ENCODE results near the gene LHFPL3. TPM values are rescaled to one million over a fixed set of nuclear protein-coding genes. Genes with fewer than 3 reads are reported as not detected.
A peak's percentile ranks its signal among the peaks of the same experiment; 100 is the strongest.

LHFPL3 gene
- polyA plus RNA-seq, 2 of the 4 experiments (the other 2 are of a cell fraction): not detected

- no peak for DNase-seq (ENCODE audit: low read depth in 1 of 2, low spot score in 1 of 2)
- Histone ChIP-seq H3K4me3 (no peak overlapping the region), H3K4me2 (no peak overlapping the region), H3K27ac (no peak overlapping the region), H3K9me3 (no peaks in the 10 kb centered on the region), H3K4me1 (no peaks in the 10 kb centered on the region)
- no peak for FAIRE-seq
- POLR2A ChIA-PET: no interaction called here
- CTCF ChIA-PET: no interaction called here
- WGBS (ENCODE audit: missing lambda C conversion rate): 5% methylated on average over 4 of the region's 4 CpGs
- no peak for ATAC-seq
- no peak for TF ChIP-seq CHD4 (IDR thresholded peaks at IDR 0.05; ENCODE audit: borderline replicate concordance)
- TF ChIP-seq HOXA7 (CRISPR knock-in tag; IDR thresholded peaks at IDR 0.05): no peak
- no peak for TF ChIP-seq NR3C1 (IDR thresholded peaks at IDR 0.05)
Measured at GRCh38 chr7:104306793-104307192, 21.6 kb upstream of the LHFPL3 start.

GRCh38 chr7:104317948-104318629 is 10.3 kb upstream of the LHFPL3 start:
- Histone ChIP-seq H3K4me2 (no peak overlapping the region), H3K4me3 (no peak overlapping the region), H3K9me3 (peaks cover 5% of the 10 kb centered on the region; the same call in 1 of the 3 replicates), H3K4me1 (no peaks in the 10 kb centered on the region), H3K27ac (no peak overlapping the region)
- 13% methylated on average over 5 of the region's 5 CpGs for WGBS (ENCODE audit: missing lambda C conversion rate)
- no peak for DNase-seq (ENCODE audit: low read depth in 1 of 2, low spot score in 1 of 2)
- TF ChIP-seq MAFK (IDR thresholded peaks at IDR 0.05; ENCODE audit: partially characterized antibody) (peak; percentile 53), KDM5A (IDR thresholded peaks at IDR 0.05) (no peak)
- ChIA-PET CTCF (no interaction called here), POLR2A (no interaction called here)
- no peak for ATAC-seq
- no peak for FAIRE-seq

- Histone ChIP-seq H3K4me1 (no peaks in the 10 kb centered on the region), H3K4me3 (no peak overlapping the region), H3K27ac (no peak overlapping the region), H3K4me2 (no peak overlapping the region), H3K9me3 (no peaks in the 10 kb centered on the region)
- ChIA-PET CTCF (no interaction called here), POLR2A (no interaction called here)
- TF ChIP-seq POLR2AphosphoS2 (conservative IDR thresholded peaks at IDR 0.05; ENCODE audit: low read length): no peak
- TF ChIP-seq MYC (IDR thresholded peaks at IDR 0.05; ENCODE audit: borderline replicate concordance, low read length): no peak
- no peak for TF ChIP-seq FOSB (CRISPR knock-in tag; IDR thresholded peaks at IDR 0.05)
- ATAC-seq: no peak
- no peak for DNase-seq (ENCODE audit: low read depth in 1 of 2, low spot score in 1 of 2)
- WGBS (ENCODE audit: missing lambda C conversion rate): 16% methylated on average over 7 of the region's 7 CpGs
- FAIRE-seq: no peak
Measured at GRCh38 chr7:104327534-104327933, 869 bp upstream of the LHFPL3 start.

GRCh38 chr7:104327938-104328295 is 486 bp upstream of the LHFPL3 start:
- DNase-seq (ENCODE audit: low read depth in 1 of 2, low spot score in 1 of 2): no peak
- H3K4me3 ChIP-seq: no peak overlapping the region
- H3K9me3 ChIP-seq: no peaks in the 10 kb centered on the region
- FAIRE-seq: no peak
- ATAC-seq: no peak
- no peak overlapping the region for H3K27ac ChIP-seq
- CTCF ChIA-PET: no interaction called here
- TF ChIP-seq RNF2 (IDR thresholded peaks at IDR 0.05; ENCODE audit: borderline replicate concordance, low read depth): no peak
- TF ChIP-seq CBX2 (IDR thresholded peaks at IDR 0.05; ENCODE audit: borderline replicate concordance, low read depth): no peak
- TF ChIP-seq GATA3 (IDR thresholded peaks at IDR 0.05; ENCODE audit: borderline replicate concordance): no peak
- TF ChIP-seq MYC (IDR thresholded peaks at IDR 0.05; ENCODE audit: borderline replicate concordance, low read length): no peak
- TF ChIP-seq TP53 (CRISPR knock-in tag; IDR thresholded peaks at IDR 0.05): no peak
- H3K4me2 ChIP-seq: no peak overlapping the region
- WGBS (ENCODE audit: missing lambda C conversion rate): 21% methylated on average over 7 of the region's 13 CpGs
- H3K4me1 ChIP-seq: no peaks in the 10 kb centered on the region
- POLR2A ChIA-PET: no interaction called here

GRCh38 chr7:104328970-104329825 is 795 bp downstream of the LHFPL3 start:
- no peak overlapping the region for H3K4me3 ChIP-seq
- POLR2A ChIA-PET: no interaction called here
- 48% methylated on average over 40 of the region's 59 CpGs for WGBS (ENCODE audit: missing lambda C conversion rate)

More at GRCh38 chr7:104328970-104329825, 795 bp downstream of the LHFPL3 start:
- ATAC-seq: peak in 1 of 2 experiments; percentile 30; a peak in 2 of 6 replicates
- Histone ChIP-seq H3K4me2 (no peak overlapping the region), H3K27ac (no peak overlapping the region), H3K4me1 (no peaks in the 10 kb centered on the region), H3K9me3 (no peaks in the 10 kb centered on the region)
- CTCF ChIA-PET: no interaction called here
- no peak for FAIRE-seq
- no peak for TF ChIP-seq HES2 (IDR thresholded peaks at IDR 0.05)
- TF ChIP-seq HOXB5 (CRISPR knock-in tag; IDR thresholded peaks at IDR 0.05): no peak
- TF ChIP-seq EP300 (IDR thresholded peaks at IDR 0.05): no peak
- TF ChIP-seq HEYL (CRISPR knock-in tag; IDR thresholded peaks at IDR 0.05): no peak
- TF ChIP-seq ZNF302 (CRISPR knock-in tag; IDR thresholded peaks at IDR 0.05): no peak
- no peak for TF ChIP-seq JUNB (IDR thresholded peaks at IDR 0.05)
- no peak for TF ChIP-seq RNF2 (IDR thresholded peaks at IDR 0.05; ENCODE audit: borderline replicate concordance, low read depth)
- no peak for TF ChIP-seq CBX2 (IDR thresholded peaks at IDR 0.05; ENCODE audit: borderline replicate concordance, low read depth)
- no peak for TF ChIP-seq RAD21 (conservative IDR thresholded peaks at IDR 0.05 in 1 of 2, IDR thresholded peaks at IDR 0.05 in 1 of 2)
- no peak for TF ChIP-seq FOSB (CRISPR knock-in tag; IDR thresholded peaks at IDR 0.05)
- no peak for TF ChIP-seq CBX8 (IDR thresholded peaks at IDR 0.05)
- no peak for TF ChIP-seq RARB (CRISPR knock-in tag; IDR thresholded peaks at IDR 0.05)
- no peak for TF ChIP-seq CEBPB (IDR thresholded peaks at IDR 0.05)
- TF ChIP-seq BHLHE40 (IDR thresholded peaks at IDR 0.05; ENCODE audit: low read depth, low read length): no peak
- TF ChIP-seq EHF (CRISPR knock-in tag; IDR thresholded peaks at IDR 0.05): no peak
- TF ChIP-seq FOSL2 (IDR thresholded peaks at IDR 0.05): no peak
- no peak for TF ChIP-seq FOSL2 (CRISPR knock-in tag; IDR thresholded peaks at IDR 0.05)
- DNase-seq (ENCODE audit: low read depth in 1 of 2, low spot score in 1 of 2): no peak
